NCI-H2171 treated with DMSO at 0.1 percent for 48 hours (cell line): Measurements from ENCODE around the gene CYGB.

Experiments used
- DNase-seq: peaks from one replicate; lab custom pipeline; 2025; lab: John Stamatoyannopoulos, UW

CYGB gene

DNA sequence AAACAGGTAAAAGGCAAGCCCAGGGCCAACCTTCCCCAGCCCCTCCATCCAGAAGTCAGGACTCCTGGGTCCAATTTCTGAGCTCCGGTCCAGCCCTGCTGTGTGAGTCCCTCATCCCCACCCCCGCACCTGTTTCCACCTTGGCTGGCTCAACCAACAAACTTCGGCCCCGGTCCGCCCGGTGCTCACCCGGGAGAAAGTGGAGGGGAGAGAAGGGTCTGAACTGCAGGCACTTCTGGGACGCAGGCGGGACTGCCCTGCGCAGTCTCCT is 36.8 kb downstream of the CYGB start:
- no peak for DNase-seq

- DNase-seq, result no peak
Observed at GRCh38 chr17:76500074-76500746, 37.3 kb downstream of the CYGB start.

DNA sequence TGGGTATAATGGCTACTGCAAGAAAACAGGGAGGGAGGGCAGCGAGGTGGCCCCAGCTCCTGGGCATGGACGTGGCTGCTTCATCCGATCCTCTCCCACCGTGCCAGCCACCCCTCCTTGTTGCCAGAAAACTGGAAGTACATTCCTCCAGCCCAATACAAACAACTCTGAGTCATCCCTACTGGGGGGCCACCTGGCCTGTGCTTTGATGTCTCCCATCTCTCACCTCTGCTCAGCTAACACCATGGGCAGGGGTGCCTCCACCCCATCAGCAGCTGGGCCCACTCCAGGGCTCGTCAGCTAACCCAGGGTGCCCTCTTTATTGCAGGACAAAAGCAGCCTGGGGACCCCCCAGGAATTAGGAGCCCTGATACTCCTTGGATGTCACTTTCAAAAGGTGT is 38.2 kb downstream of the CYGB start:
- no peak for DNase-seq

DNA sequence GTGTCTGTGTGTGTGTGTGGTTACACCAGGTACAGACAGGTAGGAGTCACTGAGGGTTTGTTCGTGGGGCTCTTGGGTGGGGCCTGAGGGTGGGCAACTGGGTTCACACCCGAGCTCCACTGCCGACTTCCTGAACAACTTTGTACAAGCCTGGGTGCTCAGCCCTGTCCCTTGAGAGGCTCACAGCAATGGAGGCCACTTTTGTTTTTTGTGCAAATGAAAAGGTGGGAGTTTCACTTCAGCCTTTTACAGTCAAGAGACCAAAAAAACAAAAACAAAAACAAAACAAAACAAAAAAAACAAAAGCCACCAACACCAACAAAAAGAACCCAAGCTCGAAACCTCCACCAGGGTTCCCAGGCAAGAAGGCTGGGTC is 38.6 kb downstream of the CYGB start:
- no peak for DNase-seq

DNA sequence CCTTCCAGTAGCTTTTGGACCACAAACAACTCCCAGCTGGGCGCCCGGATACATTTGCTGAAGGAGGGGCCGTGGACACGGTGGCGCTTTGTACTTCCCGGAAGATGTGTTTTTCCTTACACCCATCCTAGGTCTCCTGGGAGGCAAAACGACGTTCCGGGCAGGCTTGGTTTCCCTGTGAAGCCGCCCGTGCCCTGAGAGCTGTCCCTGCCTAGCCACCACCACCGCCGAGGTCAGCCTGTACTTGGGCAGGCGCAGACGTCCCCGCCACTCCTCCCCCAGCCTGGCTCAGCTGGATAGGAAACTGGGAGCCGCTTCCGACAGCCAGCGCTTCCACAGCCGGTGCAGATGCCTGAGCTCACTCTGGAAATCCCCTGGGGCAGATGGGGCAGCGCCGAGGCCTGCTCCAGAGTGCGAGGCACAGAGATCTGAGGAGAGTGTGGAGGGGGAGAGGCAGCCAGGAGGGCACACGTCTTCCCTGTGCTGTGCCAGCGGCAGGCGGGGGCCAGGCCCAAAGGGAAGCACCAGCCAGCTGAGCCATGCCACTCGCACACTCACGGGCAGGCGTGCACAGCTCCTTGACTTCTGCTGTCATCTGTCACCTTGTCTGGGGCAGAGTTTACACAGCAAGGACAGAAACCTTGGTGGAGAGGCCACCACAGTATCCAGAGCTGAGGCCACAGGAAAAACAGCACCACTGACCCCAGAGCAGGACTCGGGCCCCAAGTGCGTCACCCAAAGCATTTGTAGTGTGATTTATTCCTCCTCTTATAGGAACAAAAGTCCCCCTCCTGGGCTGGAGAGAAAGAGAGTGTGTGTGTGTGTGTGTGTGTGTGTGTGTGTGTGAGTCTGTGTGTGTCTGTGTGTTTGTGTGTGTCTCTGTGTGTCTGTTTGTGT is 39.3 kb downstream of the CYGB start:
- peak; percentile 99 for DNase-seq

- DNase-seq, result no peak
Observed at GRCh38 chr17:76497699-76497978, 39.9 kb downstream of the CYGB start.

- DNase-seq, result no peak
Observed at GRCh38 chr17:76496464-76496863, 41.0 kb downstream of the CYGB start.

GRCh38 chr17:76495663-76496400 is 41.7 kb downstream of the CYGB start:
- DNase-seq, result no peak

- DNase-seq, result no peak
Observed at GRCh38 chr17:76493505-76494167, 43.9 kb downstream of the CYGB start.

- DNase-seq, result no peak
Observed at GRCh38 chr17:76492989-76493501, 44.5 kb downstream of the CYGB start.

- no peak for DNase-seq
Observed at GRCh38 chr17:76492123-76492988, 45.2 kb downstream of the CYGB start.

GRCh38 chr17:76491271-76492122 is 46.0 kb downstream of the CYGB start:
- no peak for DNase-seq

DNA sequence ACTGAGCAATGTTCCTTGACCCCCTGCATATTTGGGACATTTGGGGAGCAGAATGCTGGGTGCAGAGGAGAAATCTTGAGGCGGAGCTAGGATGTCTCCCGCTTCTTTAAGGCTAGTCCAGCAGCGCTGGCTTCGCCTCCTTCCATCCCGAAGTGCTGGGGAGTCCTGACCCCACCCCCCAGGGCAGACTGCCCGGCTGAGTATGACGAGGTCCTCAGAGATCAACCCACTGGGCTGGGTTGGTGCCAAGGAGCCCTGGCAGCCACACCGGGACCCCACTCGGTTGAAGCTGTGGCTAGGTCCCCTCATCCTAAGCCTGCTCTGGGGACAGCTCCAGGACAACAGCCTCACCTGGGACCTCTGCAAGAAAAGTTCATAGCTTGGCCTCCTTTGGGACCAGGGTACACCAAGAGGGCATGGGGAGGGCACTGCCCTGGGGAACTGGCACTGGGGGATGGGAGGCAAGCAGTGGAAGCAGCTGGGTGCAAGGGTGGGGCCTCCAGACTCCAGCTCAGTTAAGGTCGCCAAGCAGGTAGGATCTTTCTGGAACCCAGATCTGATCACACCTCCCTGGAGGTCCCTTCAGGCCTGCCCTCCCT is 47.3 kb downstream of the CYGB start:
- no peak for DNase-seq

DNA sequence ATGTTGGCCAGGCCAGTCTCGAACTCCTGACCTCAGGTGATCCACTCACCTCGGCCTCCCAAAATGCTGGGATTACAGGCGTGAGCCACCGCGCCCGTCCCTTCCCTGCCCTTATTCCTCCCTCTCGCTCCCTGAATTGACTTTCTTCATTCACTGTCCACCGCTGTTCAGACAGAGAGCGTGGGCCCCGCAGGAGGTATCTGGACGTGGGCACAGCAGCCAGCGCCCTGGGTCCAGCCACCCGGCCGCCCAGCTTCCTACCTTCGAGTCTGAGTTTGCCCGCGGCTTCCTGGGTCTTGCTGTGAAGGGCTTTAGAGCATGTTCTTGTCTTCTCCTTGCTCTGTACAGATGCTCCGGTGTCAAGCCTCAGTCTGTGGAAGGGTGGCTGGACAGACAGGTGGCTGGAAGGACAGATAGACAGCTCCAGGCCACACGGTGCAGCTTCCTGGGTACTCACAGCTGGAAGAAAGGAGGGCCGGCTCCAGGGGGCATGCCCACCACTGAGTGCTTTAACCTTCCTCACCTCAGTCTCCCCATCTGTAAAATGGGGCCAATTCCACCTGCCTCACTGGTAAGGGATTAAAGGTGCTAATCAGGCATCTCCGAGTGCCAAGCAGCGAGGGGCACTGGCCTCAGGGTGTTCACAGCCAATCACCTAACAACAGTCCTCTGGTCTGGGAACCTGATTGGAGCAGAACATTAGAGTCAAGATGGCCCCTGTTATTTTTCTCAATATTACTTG is 49.9 kb downstream of the CYGB start:
- DNase-seq, result no peak

DNA sequence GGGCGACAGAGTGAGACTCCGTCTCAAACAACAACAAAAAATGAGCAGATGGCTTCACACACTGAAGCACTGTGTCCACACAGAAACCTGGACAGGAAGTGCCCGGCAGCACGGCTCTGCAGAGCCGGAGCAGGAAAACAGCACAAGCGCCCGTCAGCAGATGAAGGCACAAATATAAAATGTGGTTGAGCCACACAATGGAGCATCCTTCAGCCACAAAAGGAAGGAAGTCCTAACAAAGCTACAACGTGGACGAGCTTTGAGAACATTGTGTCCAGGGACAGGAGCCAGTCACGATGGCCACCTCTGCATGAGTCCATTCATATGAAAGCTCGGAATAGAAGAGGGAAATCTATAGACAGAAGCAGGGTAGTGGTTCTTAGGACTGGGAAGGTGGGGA is 51.9 kb downstream of the CYGB start:
- no peak for DNase-seq

DNA sequence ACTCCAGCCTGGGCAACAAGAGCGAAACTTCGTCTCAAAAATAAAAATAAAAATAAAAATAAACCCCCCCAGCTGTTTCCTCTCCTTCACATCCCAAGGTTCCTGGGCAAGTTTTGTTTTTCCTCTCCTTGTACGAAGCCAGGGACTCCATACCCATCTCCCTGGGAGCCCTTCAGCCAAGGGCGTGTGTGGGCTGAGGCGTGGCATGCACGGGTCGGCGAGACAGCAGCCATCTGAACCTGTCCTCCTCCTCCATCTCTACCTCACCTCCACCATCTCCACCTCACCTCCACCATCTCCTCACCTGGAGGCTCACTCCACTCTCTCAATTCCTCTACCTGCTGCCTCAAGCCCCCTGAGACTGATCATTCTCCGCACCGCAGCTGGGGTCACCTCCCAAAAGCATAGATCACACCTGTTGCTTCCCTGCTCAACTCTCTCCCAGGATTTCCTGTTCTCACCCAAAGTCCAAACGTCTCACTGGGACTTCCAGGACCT is 53.2 kb downstream of the CYGB start:
- DNase-seq, result no peak

DNA sequence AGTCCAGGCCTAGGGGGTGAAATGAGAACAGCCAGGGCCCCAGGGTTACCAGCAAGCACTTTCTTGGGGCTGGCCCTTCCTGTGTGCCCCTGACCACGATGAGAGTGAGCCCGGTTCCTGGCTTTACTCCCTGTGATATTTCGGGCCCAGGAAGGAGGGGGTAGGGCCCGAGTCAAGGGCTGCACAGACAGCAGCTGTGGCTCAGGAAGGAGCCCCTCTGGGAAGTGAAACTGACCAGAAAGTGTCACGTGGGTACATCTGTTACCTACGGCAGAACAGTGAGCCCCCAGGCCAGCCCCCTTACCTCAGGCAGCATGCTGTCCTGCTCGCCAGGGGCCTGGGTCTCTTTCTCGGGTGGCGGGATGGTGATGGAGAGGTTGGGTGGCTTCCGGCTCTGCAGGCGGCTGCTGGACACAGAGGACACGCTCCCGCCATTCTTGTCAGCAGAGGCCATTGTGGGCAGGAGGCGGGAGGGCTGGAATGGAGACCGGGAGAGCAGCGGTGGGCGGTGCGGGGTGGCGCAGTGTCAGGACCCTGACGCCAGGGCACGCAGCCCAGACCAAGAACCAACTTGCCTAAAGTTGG is 56.3 kb downstream of the CYGB start:
- no peak for DNase-seq

- no peak for DNase-seq
Observed at GRCh38 chr17:76480632-76481031, 56.9 kb downstream of the CYGB start.

GRCh38 chr17:76479515-76480060 is 57.9 kb downstream of the CYGB start:
- no peak for DNase-seq
